Smooth muscle cell (in vitro differentiated cells): ENCODE results near the gene CBX4. TPM values are rescaled to one million over a fixed set of nuclear protein-coding genes. Genes with fewer than 3 reads are reported as not detected.

ENCODE experiments used
- DNase-seq: peaks from one replicate; lab custom pipeline; 2025; ENCODE audit not compliant: unreplicated experiment; lab: John Stamatoyannopoulos, UW
- H2AFZ ChIP-seq: fragments of 200-600 bp; sonication (generic); 2 replicates; pipeline ENCODE4 v1.6.0; 2016; ENCODE audit warnings: antibody characterized with exemption, low read depth, mild to moderate bottlenecking
- H3F3A ChIP-seq: fragments of 200-600 bp; sonication (generic); 2 replicates; pipeline ENCODE4 v1.6.0; 2017; ENCODE audit warnings: antibody characterized with exemption, low read depth
- H3K27ac ChIP-seq: fragments of 200-600 bp; sonication (generic); 2 replicates; pipeline ENCODE4 v1.5.1; 2016; ENCODE audit warnings: low read depth, mild to moderate bottlenecking
- H3K27me3 ChIP-seq: fragments of 200-600 bp; sonication (generic); 2 replicates; pipeline ENCODE4 v1.6.1; 2016; ENCODE audit warnings: low read depth, mild to moderate bottlenecking
- H3K36me3 ChIP-seq: fragments of 200-600 bp; sonication (generic); 2 replicates; pipeline ENCODE4 v1.5.1; 2016; ENCODE audit warnings: low read depth
- H3K4me1 ChIP-seq: fragments of 200-600 bp; sonication (generic); 2 replicates; pipeline ENCODE4 v1.5.1; 2016; ENCODE audit warnings: low read depth
- H3K4me2 ChIP-seq: fragments of 200-600 bp; sonication (generic); 2 replicates; pipeline ENCODE4 v1.6.0; 2016; ENCODE audit warnings: mild to moderate bottlenecking
- H3K4me3 ChIP-seq: fragments of 200-600 bp; sonication (generic); 2 replicates; pipeline ENCODE4 v1.5.1; 2016; ENCODE audit warnings: mild to moderate bottlenecking
- H3K79me2 ChIP-seq: fragments of 200-600 bp; sonication (generic); 2 replicates; pipeline ENCODE4 v1.6.0; 2016; ENCODE audit warnings: low read depth, mild to moderate bottlenecking
- H3K9ac ChIP-seq: fragments of 200-600 bp; sonication (generic); 2 replicates; pipeline ENCODE4 v1.6.0; 2016; ENCODE audit warnings: low read depth
- H3K9me3 ChIP-seq: fragments of 200-600 bp; sonication (generic); replicated peaks from 2 replicates; pipeline ENCODE4 v1.5.1; 2016; ENCODE audit warnings: low read depth
- H4K20me1 ChIP-seq: fragments of 200-600 bp; sonication (generic); 2 replicates; pipeline ENCODE4 v1.6.0; 2016; ENCODE audit warnings: low read depth
- CTCF ChIP-seq: fragments of 200-600 bp; sonication (generic); IDR thresholded peaks from 2 replicates; pipeline ENCODE4 v1.5.1; 2017; ENCODE audit warnings: borderline replicate concordance, mild to moderate bottlenecking, antibody characterized with exemption; ENCODE audit not compliant: insufficient read depth, poor library complexity, severe bottlenecking
- WGBS: methylation state at CpG from one replicate; pipeline ENCODE4 v1.1.7; 2016; ENCODE audit warnings: low lambda C conversion rate; 5-methylcytosine and 5-hydroxymethylcytosine counted together
- polyA plus RNA-seq: library from polyadenylated mRNA; unstranded; fragments of >200 nt; fragmentation: Nextera tagmentation; extraction: Ambion mirVana; gene quantifications from 2 replicates; pipeline ENCODE4 v1.2.1, GENCODE V29; 2016
- total RNA-seq: library from RNA; depleted of rRNA; stranded (reverse); fragments of >200 nt; gene quantifications from 2 replicates; pipeline ENCODE4 v1.2.3, GENCODE V29; 2014

CBX4 gene
- total and polyA plus RNA-seq, 2 experiments from 2014 or later = 17.4 to 44.6 TPM

GRCh38 chr17:79883202-79883601 is 44.0 kb upstream of the CBX4 start:
- no peak for DNase-seq

GRCh38 chr17:79878329-79878947 is 39.2 kb upstream of the CBX4 start:
- Histone ChIP-seq H3K27ac (no peak overlapping the region), H3K4me1 (no peaks in the 10 kb centered on the region), H3K4me2 (no peak overlapping the region), H4K20me1 (no peaks in the 10 kb centered on the region), H3K27me3 (peaks cover 14% of the 10 kb centered on the region), H3K36me3 (no peaks in the 10 kb centered on the region), H2AFZ (no peak overlapping the region), H3K9ac (no peak overlapping the region), H3K4me3 (no peak overlapping the region), H3K9me3 (no peaks in the 10 kb centered on the region), H3K79me2 (no peaks in the 10 kb centered on the region), H3F3A (no peaks in the 10 kb centered on the region)
- TF ChIP-seq CTCF = no peak
- WGBS = 91% methylated on average over 10 of the region's 10 CpGs
- no peak for DNase-seq

More at GRCh38 chr17:79883202-79883601, 44.0 kb upstream of the CBX4 start:
- 69% methylated on average over 7 of the region's 7 CpGs for WGBS
- Histone ChIP-seq H3K4me3 (no peak overlapping the region), H4K20me1 (no peaks in the 10 kb centered on the region), H3K27me3 (peaks cover 20% of the 10 kb centered on the region), H3K9me3 (no peaks in the 10 kb centered on the region), H3F3A (no peaks in the 10 kb centered on the region), H3K79me2 (no peaks in the 10 kb centered on the region), H2AFZ (no peak overlapping the region), H3K36me3 (no peaks in the 10 kb centered on the region), H3K4me1 (no peaks in the 10 kb centered on the region), H3K9ac (no peak overlapping the region), H3K27ac (no peak overlapping the region), H3K4me2 (no peak overlapping the region)
- no peak for TF ChIP-seq CTCF

GRCh38 chr17:79877041-79877440 is 37.8 kb upstream of the CBX4 start:
- Histone ChIP-seq H3K4me2 (no peak overlapping the region), H3K79me2 (no peaks in the 10 kb centered on the region), H3K9ac (no peak overlapping the region), H3F3A (no peaks in the 10 kb centered on the region), H3K27ac (no peak overlapping the region), H3K36me3 (no peaks in the 10 kb centered on the region), H3K9me3 (no peaks in the 10 kb centered on the region), H3K27me3 (peaks cover 5% of the 10 kb centered on the region), H2AFZ (no peak overlapping the region), H3K4me1 (no peaks in the 10 kb centered on the region), H4K20me1 (no peaks in the 10 kb centered on the region), H3K4me3 (no peak overlapping the region)
- 95% methylated on average over 6 of the region's 6 CpGs for WGBS
- no peak for TF ChIP-seq CTCF
- DNase-seq = no peak

- no peak overlapping the region for H3K4me2 ChIP-seq
- H3K27me3 ChIP-seq = peaks cover 5% of the 10 kb centered on the region
- WGBS = 76% methylated on average over 4 of the region's 4 CpGs
- no peaks in the 10 kb centered on the region for H4K20me1 ChIP-seq
- no peak for TF ChIP-seq CTCF
- H2AFZ ChIP-seq = no peak overlapping the region
- H3K36me3 ChIP-seq = no peaks in the 10 kb centered on the region
- no peak overlapping the region for H3K4me3 ChIP-seq
- H3K27ac ChIP-seq = no peak overlapping the region
- DNase-seq = no peak
- H3F3A ChIP-seq = no peaks in the 10 kb centered on the region
- H3K79me2 ChIP-seq = no peaks in the 10 kb centered on the region
- no peaks in the 10 kb centered on the region for H3K9me3 ChIP-seq
- H3K4me1 ChIP-seq = no peaks in the 10 kb centered on the region
- H3K9ac ChIP-seq = no peak overlapping the region
Measured at GRCh38 chr17:79875511-79875910, 36.3 kb upstream of the CBX4 start.
